DMS 273 (cell line): ENCODE results near the gene WDR18.

ENCODE experiments used
- DNase-seq: peaks from one replicate; lab custom pipeline; 2025; ENCODE audit not compliant: unreplicated experiment; lab: John Stamatoyannopoulos, UW

Gene WDR18

DNA sequence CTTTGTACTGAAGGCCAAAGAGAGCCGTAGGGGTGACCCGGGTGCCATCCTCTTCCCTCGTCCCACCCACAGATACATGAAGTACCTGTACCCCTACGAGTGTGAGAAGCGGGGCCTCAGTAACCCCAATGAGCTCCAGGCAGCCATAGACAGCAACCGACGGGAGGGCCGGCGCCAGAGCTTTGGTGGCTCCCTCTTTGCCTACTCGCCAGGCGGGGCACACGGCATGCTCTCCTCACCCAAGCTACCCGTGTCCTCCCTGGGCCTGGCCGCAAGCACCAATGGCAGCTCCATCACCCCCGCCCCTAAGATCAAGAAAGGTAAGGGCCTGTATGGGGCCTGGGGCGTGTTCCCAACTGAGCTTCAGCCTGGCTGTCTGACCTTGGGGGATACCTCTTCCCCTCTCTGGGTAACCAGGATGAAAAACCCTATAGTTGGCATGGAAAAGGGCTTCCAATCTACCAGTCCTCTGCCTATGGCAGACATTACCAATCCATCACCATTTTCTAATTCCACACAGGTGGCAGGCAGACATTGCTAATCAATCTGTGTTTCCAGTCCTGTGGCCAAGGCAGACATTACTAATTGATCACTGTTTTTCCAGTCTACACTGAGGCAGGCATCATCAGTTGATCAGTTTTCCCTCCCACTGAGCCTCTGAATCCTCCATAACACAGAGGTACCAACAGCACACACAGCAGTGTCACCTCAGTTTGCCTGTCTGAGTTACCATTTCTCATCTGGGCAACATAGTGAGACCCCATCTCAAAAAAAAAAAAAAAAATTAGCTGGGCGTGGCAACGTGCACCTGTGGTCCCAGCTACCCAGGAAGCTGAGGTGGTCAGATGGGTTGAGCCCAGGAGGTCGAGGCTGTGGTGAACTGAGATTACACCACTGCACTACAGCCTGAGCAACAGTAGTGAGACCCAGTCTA is 19.1 kb upstream of the WDR18 start:
- peak; percentile 65 for DNase-seq

DNA sequence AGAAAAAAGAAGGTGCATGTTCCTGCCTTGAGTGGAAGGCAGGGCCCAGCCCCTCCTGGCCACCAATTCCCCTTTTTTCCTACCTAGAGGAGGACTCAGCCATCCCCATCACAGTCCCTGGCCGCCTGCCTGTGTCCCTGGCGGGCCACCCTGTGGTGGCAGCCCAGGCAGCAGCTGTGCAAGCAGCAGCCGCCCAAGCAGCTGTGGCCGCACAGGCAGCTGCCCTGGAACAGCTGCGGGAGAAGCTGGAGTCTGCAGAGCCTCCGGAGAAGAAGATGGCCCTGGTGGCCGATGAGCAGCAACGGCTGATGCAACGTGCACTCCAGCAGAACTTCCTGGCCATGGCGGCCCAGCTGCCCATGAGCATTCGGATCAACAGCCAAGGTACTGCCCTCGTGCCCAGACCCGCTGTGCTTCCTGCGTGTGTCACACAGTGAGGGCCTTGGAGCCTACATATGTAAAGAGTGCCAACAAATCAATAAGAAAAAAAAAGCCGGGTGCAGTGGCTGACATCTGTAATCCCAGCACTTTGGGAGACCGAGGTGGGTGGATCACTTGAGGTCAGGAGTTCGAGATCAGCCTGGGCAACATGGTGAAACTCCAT is 17.6 kb upstream of the WDR18 start:
- DNase-seq, result peak; percentile 61

DNA sequence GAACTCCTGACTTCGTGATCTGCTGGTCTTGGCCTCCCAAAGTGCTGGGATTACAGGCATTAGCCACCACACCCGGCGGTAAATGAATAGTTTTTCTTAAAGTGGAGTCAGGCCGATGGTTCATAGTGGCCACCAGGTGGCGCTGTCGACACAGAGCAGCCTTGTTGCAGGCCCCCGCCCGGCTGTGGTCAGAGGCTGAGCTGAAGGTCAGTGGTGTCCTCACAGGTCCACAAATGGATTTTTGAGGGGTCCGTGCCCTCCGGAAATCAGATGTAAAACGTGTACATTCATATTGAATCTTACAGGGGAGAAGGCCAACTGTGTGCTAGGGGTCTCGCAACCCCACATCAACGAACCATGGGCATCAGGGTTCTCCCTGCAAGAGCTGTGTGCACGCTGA is 13.4 kb upstream of the WDR18 start:
- DNase-seq, result no peak

GRCh38 chr19:971795-972194 is 12.3 kb upstream of the WDR18 start:
- DNase-seq, result no peak

DNA sequence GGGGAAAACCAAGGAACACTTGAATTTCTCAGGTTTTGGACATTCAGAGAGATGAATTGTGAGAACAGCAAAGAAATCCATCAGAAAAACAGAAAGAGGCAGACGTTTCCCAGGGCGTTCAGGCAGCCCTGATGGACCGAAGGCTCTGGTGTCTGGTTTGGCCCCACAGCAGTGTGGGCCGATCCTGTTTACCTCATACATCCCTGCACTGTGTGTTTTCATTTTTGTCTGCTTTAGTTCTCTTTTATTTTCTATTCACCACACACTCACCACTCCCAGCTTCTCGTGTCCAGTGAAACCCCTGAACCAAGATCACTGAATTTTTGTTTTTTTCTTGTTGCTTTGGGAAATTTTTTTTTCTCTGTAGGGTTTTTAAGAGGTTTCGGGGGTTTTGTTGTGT is 11.9 kb upstream of the WDR18 start:
- DNase-seq, result no peak

DNA sequence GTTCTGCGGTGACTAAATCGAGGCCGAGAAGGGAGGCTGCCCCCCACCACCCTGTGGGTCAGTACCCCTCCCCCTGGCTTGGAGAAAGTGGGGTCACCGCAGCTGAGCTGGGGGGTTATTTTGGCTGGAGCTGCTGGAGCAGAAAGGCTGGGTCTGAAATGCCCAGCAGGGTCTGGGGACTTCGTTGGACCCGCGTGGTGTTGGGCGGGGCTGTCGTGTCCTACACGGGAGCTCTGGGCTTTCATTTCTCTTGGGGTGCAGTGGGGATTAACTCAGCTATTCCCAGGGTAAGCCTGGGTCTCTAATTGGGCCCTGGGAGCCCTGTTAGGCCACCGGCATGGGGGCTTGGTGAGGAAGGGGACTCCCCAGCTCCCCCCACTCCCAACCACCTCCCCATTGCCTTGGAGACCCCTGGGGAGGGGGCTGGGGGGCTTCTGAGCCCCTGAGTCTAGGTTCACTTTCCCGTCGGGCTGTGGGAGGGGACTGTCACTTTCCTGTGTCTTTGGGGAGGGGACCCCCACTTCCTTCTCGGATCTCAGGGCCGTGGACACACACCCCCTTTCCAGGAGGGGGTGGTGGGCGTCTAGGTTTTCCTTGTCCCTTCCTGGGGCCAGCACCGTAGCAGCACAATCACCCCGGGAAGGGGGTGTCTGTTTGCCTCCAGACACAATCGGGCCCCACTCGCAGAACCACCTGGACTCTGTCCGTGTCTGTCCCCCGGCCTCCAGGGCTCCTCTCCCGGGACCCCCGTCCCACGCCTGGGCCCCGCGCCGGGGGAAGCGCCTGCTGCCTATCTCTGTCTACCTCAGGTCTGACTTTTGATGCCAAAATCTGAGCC is 10.2 kb upstream of the WDR18 start:
- no peak for DNase-seq

DNA sequence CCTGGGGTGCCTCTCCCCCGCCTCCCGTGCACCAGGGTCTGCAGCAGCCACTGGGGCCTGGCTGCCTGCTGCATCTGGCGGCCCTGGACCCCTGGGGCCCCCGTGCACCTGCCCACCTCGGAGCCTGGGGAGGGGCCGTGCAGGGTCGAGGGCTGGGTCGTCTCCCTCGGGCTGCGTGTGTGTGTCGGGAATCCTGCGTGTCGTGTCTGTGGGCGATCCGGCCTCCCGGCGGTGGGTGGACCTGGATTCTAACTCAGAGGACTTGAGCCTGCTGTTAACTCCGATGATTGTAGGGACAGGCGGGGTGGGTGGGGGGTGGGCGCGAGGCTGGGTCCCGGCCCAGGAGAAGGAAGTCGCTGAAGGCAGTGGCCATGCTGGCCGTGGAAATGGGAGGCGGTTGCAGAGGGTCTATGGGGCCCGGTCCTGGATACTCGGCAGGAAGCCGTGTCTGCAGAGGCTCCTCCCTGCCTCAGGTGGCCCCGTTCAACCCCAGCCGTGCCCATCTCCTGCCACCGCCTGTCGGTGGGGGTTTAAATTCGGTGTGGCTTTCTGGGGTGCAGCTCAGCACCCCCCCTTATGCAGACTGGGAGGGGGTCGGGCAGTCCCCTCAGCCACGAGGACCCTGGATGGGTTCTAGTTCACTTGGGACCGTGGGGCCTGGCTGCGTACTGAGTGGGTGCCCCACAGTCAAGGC is 9.4 kb upstream of the WDR18 start:
- no peak for DNase-seq

- no peak for DNase-seq
Measured at GRCh38 chr19:976476-976875, 7.7 kb upstream of the WDR18 start.

GRCh38 chr19:977058-977464 is 7.1 kb upstream of the WDR18 start:
- no peak for DNase-seq

DNA sequence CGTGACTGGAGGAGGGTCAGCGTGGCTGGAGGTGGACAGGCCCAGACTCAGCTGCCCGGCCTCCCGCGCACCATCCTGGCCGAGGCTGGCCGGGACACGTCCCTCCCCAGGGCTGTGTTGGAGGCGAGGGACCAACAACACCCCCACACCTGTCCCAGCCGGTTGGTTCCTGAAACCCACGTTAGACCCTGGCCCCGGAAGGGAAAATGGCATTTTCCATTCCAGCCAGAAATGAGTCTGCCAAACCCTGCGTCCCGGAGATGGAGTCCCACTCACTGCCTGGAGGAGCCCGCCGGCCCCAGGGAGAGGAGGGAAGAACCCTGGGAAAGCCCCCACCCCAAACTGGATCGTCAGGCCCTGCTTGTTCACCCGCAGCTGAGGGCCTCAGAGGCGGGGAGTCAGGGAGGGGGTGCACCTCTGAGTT is 4.8 kb upstream of the WDR18 start:
- no peak for DNase-seq

GRCh38 chr19:980133-980998 is 3.8 kb upstream of the WDR18 start:
- DNase-seq, result peak; percentile 60

GRCh38 chr19:982567-983170 is 1.5 kb upstream of the WDR18 start:
- peak; percentile 88 for DNase-seq

- DNase-seq, result no peak
Measured at GRCh38 chr19:986083-986482, 1.9 kb downstream of the WDR18 start.

GRCh38 chr19:988081-988480 is 3.9 kb downstream of the WDR18 start:
- DNase-seq, result no peak

- no peak for DNase-seq
Measured at GRCh38 chr19:988510-988909, 4.4 kb downstream of the WDR18 start.

DNA sequence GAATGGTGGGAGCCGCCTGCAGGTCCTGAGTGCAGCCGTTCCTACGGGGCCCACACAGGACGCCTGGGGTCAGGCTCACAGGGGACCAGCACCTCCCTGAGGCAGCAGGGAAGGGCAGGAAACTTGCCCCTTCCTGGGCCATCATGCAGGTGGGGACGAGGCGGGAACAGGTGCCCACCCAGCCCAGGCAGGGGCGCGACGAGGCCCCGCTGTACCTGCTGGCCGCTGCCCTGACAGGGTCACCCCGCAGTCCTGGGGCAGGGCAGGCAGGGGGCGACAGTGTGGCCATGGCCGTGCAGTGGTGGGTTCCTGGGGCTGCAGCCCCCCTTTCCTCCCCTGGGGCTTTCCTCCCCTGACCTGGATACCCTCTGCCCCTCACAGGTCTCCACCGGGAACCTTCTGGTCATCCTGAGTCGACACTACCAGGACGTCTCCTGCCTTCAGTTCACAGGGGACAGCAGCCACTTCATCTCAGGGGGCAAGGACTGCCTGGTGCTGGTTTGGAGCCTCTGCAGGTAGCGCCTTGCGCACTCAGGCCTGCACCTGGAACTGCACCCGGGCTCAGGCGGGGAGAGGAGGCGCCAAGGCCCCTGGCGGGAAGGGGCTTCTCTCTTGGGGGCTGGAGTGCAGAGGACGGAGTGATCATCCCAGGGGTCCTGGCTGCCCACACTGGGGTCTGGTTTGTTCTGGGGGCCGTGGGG is 5.4 kb downstream of the WDR18 start:
- DNase-seq, result no peak

DNA sequence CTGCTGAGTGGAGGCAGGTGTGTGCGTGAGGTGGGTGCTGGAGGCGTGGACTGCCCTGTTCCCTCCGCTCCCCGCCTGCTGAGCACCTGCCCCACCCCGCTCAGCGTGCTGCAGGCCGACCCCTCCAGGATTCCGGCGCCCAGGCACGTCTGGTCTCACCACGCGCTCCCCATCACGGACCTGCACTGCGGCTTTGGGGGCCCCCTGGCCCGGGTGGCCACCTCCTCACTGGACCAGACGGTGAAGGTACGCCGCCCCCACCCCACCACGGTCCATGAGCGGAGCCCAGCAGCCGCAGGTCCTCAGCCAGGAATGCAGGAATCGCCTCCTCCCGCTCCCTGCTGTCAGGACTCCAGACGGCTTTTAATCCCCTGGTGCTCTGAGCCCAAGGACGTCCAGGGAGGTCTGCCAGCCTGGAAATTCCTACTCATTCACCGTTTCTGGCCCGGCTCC is 6.0 kb downstream of the WDR18 start:
- no peak for DNase-seq

DNA sequence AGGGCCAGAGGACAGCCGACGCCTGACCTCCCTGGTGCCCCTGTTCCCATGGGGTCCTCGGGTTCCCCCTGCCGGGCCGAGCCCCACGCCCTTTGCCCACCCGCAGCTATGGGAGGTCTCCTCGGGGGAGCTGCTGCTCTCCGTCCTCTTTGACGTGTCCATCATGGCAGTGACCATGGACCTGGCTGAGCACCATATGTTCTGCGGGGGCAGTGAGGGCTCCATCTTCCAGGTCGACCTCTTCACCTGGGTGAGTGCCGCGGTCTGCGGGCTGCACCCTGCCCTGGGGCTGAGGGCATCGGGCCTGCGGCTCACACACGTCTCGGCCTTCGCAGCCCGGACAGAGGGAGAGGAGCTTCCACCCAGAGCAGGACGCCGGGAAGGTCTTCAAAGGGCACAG is 6.6 kb downstream of the WDR18 start:
- no peak for DNase-seq
